PC-9 (cell line): ENCODE measurements around the gene CNRIP1. TPM values are rescaled to one million over a fixed set of nuclear protein-coding genes. Genes with fewer than 3 reads are reported as not detected.
A peak's percentile ranks its signal among the peaks of the same experiment; 100 is the strongest.

Source experiments
- BruUV-seq: library from RNA; stranded (reverse); fragments of 400-500 nt; replicated peaks from 2 replicates; lab custom pipeline; 2021; lab: Mats Ljungman, UMichigan
- CTCF ChIA-PET: fragments of 300-600 bp; sonication (Branson Sonifier 250); formaldehyde crosslinking; loops from one replicate; lab custom pipeline; 2022; ENCODE audit warnings: antibody characterized with exemption; lab: Charles Lee
- POLR2A ChIA-PET: fragments of 300-600 bp; sonication (Branson Sonifier 250); formaldehyde crosslinking; loops from one replicate; lab custom pipeline; 2022; ENCODE audit warnings: antibody characterized with exemption; ENCODE audit not compliant: unreplicated experiment; lab: Charles Lee
- DNase-seq, 2 experiments: peaks; one replicate each; pipeline versions ENCODE4 v3.0.0 to v3.0.0-alpha.2; 2015 to 2022; ENCODE audit warnings: mixed read lengths in 1 of 2
- H2AFZ ChIP-seq: fragments of 200-600 bp; sonication (generic); 2 replicates; pipeline ENCODE4 v1.8.1; 2017; ENCODE audit warnings: antibody characterized with exemption
- H3F3A ChIP-seq: fragments of 200-600 bp; sonication (generic); 2 replicates; pipeline ENCODE4 v1.8.1; 2017; ENCODE audit warnings: antibody characterized with exemption, mild to moderate bottlenecking, low read depth; ENCODE audit not compliant: insufficient read depth
- H3K27ac ChIP-seq: fragments of 200-600 bp; sonication (generic); 2 replicates; pipeline ENCODE4 v1.6.1; 2016; ENCODE audit warnings: mixed run types
- H3K27me3 ChIP-seq: fragments of 200-600 bp; sonication (generic); 2 replicates; pipeline ENCODE4 v1.6.1; 2016; ENCODE audit warnings: low read depth, mixed run types; ENCODE audit not compliant: insufficient read depth
- H3K36me3 ChIP-seq: fragments of 200-600 bp; sonication (generic); 2 replicates; pipeline ENCODE4 v1.6.1; 2016; ENCODE audit warnings: low read depth, mixed run types
- H3K4me1 ChIP-seq: fragments of 200-600 bp; sonication (generic); replicated peaks from 2 replicates; pipeline ENCODE4 v1.6.1; 2016; ENCODE audit warnings: mixed run types; ENCODE audit not compliant: insufficient read depth
- H3K4me2 ChIP-seq: fragments of 200-600 bp; sonication (generic); 2 replicates; pipeline ENCODE4 v1.6.1; 2017; ENCODE audit warnings: mixed run types
- H3K4me3 ChIP-seq: fragments of 200-600 bp; sonication (generic); 2 replicates; pipeline ENCODE4 v1.6.1; 2016; ENCODE audit warnings: mixed run types
- H3K79me2 ChIP-seq: fragments of 200-600 bp; sonication (generic); 2 replicates; pipeline ENCODE4 v1.6.1; 2017; ENCODE audit warnings: low read depth, mixed run types
- H3K9me2 ChIP-seq: fragments of 200-600 bp; sonication (generic); 2 replicates; pipeline ENCODE4 v1.8.1; 2017; ENCODE audit warnings: mild to moderate bottlenecking; ENCODE audit not compliant: insufficient read depth
- H3K9me3 ChIP-seq: fragments of 200-600 bp; sonication (generic); 2 replicates; pipeline ENCODE4 v1.8.1; 2016; ENCODE audit warnings: low read depth; ENCODE audit not compliant: insufficient read depth
- H4K20me1 ChIP-seq: fragments of 200-600 bp; sonication (generic); 2 replicates; pipeline ENCODE4 v1.8.1; 2017; ENCODE audit not compliant: insufficient read depth
- EZH2 ChIP-seq: fragments of 200-600 bp; sonication (generic); IDR thresholded peaks from 2 replicates; pipeline ENCODE4 v1.8.0; 2017; ENCODE audit warnings: antibody characterized with exemption, low read depth
- intact Hi-C: fragments of 100-400 bp; cut with micrococcal nuclease; formaldehyde crosslinking; loops from one replicate; pipeline ENCODE4 v1.10.0; 2022; ENCODE audit not compliant: unreplicated experiment
- total RNA-seq: library from RNA; stranded (reverse); gene quantifications from 2 replicates; pipeline ENCODE4 v1.2.3, GENCODE V29; 2021
- TF ChIP-seq, protein P1 (sequence below): fragments of 200-600 bp; sonication (generic); conservative IDR thresholded peaks from 2 replicates; pipeline ENCODE4 v1.6.1; 2017; ENCODE audit warnings: mixed run types, antibody characterized with exemption, mild to moderate bottlenecking, moderate library complexity

The CNRIP1 gene
- total RNA-seq, 1 experiment from 2014 or later: not detected

DNA sequence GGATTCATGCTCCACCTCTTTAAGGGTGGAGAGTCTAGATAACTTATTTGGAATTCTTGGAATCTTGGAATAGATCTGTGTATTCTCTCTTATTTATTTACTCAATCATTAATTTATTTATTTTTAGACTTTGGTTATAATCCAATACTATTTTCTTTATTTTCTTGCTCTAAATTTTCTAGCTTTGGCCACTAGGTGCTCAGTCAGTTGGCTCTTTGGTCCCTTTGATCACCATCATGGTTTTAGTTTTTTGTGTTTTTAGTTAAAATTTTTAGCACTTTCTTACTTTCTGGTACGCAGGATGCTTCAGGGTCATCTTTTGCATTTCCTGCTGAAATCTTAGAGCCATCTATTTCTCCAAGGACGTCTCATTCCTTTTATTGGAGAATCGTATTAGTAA is 40.1 kb upstream of the CNRIP1 start:
- POLR2A ChIA-PET: no interaction called here
- BruUV-seq: no TSS peak
- Histone ChIP-seq H3F3A (no peaks in the 10 kb centered on the region), H3K9me2 (no peaks in the 10 kb centered on the region), H3K9me3 (no peaks in the 10 kb centered on the region), H3K27ac (no peak overlapping the region), H3K4me3 (no peak overlapping the region), H3K36me3 (no peaks in the 10 kb centered on the region), H3K27me3 (no peaks in the 10 kb centered on the region), H3K4me2 (no peak overlapping the region), H3K4me1 (no peaks in the 10 kb centered on the region), H4K20me1 (no peaks in the 10 kb centered on the region), H3K79me2 (no peaks in the 10 kb centered on the region), H2AFZ (no peak overlapping the region)
- CTCF ChIA-PET: no interaction called here
- no peak for TF ChIP-seq EZH2
- TF ChIP-seq, protein P1, sequence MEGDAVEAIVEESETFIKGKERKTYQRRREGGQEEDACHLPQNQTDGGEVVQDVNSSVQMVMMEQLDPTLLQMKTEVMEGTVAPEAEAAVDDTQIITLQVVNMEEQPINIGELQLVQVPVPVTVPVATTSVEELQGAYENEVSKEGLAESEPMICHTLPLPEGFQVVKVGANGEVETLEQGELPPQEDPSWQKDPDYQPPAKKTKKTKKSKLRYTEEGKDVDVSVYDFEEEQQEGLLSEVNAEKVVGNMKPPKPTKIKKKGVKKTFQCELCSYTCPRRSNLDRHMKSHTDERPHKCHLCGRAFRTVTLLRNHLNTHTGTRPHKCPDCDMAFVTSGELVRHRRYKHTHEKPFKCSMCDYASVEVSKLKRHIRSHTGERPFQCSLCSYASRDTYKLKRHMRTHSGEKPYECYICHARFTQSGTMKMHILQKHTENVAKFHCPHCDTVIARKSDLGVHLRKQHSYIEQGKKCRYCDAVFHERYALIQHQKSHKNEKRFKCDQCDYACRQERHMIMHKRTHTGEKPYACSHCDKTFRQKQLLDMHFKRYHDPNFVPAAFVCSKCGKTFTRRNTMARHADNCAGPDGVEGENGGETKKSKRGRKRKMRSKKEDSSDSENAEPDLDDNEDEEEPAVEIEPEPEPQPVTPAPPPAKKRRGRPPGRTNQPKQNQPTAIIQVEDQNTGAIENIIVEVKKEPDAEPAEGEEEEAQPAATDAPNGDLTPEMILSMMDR: no peak
- intact Hi-C loops: no loop called here
- DNase-seq: no peak

DNA sequence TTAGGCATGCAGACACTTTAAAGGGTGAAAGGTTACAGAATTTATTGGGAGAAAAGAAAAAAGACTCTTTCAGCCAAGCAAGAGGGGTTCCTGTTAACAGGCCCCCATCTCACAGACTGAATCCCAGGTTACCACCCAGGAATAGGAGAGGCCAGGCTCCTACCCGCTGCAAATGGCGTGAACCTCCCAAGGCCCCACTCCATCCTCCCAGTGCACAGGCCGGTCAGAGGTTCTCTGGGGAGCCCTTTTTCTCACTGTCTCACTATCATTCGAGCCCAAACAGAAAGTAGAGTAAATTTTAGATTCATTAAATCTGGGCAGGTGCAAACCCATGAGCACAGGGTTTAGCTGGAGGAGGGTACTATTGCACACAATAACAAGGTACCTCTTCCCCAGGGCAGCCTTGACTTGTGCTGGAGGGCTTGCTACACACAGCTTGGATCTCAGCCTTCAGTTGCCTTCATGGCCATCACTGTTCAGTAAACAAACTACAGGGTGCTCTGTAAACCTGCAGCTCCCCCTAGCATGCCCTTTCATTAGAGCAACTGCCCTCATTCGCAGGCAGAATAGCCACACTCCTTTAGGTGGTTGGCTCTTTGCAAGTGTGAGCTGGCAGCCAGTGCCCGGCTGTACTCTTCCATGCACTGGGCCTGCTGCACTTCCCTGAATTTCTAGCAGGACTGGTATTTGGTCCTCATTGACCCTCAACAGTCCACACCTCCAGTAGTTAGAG is 38.0 kb upstream of the CNRIP1 start:
- peak; percentile 26 to 51 for DNase-seq
- peaks cover 4% of the 10 kb centered on the region; the same call in 1 of the 2 replicates for H3K4me1 ChIP-seq
- ChIA-PET POLR2A (interaction anchor here (0.6 kb wide), 1 partner anchor 22 kb away, joined by 4 read pairs; no protein-coding TSS in a partner anchor), CTCF (interaction anchor here (0.7 kb wide), 1 partner anchor 52 kb away, joined by 8 read pairs; no protein-coding TSS in a partner anchor)
- H3K4me2 ChIP-seq: no peak overlapping the region
- no peaks in the 10 kb centered on the region for H3F3A ChIP-seq
- intact Hi-C loops: no loop called here
- no peaks in the 10 kb centered on the region for H3K36me3 ChIP-seq
- H4K20me1 ChIP-seq: no peaks in the 10 kb centered on the region
- H3K9me3 ChIP-seq: no peaks in the 10 kb centered on the region
- no peaks in the 10 kb centered on the region for H3K79me2 ChIP-seq
- H3K4me3 ChIP-seq: no peak overlapping the region
- no peak for TF ChIP-seq EZH2
- TF ChIP-seq, protein P1: peak; percentile 63
- H2AFZ ChIP-seq: no peak overlapping the region
- BruUV-seq: no TSS peak
- H3K27me3 ChIP-seq: no peaks in the 10 kb centered on the region
- no peak overlapping the region for H3K27ac ChIP-seq
- H3K9me2 ChIP-seq: no peaks in the 10 kb centered on the region

DNA sequence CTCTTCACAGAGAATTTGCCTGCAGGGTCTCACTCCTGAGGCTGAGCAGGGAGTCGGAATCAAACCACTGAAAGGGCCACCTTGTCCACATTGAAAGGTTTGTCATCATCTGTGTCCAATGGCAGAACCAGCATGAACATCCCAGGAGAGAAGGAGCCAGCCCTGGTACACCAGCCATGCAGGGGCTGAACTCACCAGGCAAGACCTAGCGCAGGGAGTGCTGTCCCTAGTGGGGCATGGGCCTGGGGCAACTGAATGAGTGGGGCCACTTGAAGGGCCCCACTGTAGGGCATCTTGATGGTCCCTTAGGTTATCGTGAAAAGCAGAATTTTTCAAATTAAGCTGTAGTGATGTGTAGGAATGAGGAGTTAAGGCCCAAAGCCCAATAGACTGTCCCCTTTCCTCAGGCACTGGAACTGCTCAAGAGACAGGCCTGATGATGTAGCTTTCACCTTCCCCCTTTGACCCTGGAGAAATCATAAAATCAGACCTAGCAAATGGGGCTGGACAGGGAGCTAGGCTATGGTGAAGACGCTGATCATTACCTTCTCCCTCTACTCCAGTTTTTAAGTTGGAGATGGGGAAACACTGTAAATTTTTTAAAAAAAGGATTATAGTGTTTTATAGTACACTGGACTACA is 37.0 kb upstream of the CNRIP1 start:
- no peaks in the 10 kb centered on the region for H3K9me3 ChIP-seq
- no peak overlapping the region for H3K27ac ChIP-seq
- no peak overlapping the region for H3K4me2 ChIP-seq
- POLR2A ChIA-PET: no interaction called here
- intact Hi-C loops: no loop called here
- no peaks in the 10 kb centered on the region for H3F3A ChIP-seq
- no peaks in the 10 kb centered on the region for H3K36me3 ChIP-seq
- no TSS peak for BruUV-seq
- no peaks in the 10 kb centered on the region for H3K79me2 ChIP-seq
- no peaks in the 10 kb centered on the region for H3K27me3 ChIP-seq
- TF ChIP-seq, protein P1: no peak
- TF ChIP-seq EZH2: no peak
- no peak overlapping the region for H2AFZ ChIP-seq
- DNase-seq: no peak
- peaks cover 4% of the 10 kb centered on the region; the same call in 1 of the 2 replicates for H3K4me1 ChIP-seq
- CTCF ChIA-PET: no interaction called here
- H4K20me1 ChIP-seq: no peaks in the 10 kb centered on the region
- no peaks in the 10 kb centered on the region for H3K9me2 ChIP-seq
- H3K4me3 ChIP-seq: no peak overlapping the region
